Measurements from ENCODE around the gene FMO5. TPM values are rescaled to one million over a fixed set of nuclear protein-coding genes. Genes with fewer than 3 reads are reported as not detected.

The FMO5 gene
- total and polyA plus RNA-seq, 2 of the 13 experiments (the other 11 are each of a cell fraction or from before 2014, with no cell fraction given): 48.2 to 149 TPM

DNA sequence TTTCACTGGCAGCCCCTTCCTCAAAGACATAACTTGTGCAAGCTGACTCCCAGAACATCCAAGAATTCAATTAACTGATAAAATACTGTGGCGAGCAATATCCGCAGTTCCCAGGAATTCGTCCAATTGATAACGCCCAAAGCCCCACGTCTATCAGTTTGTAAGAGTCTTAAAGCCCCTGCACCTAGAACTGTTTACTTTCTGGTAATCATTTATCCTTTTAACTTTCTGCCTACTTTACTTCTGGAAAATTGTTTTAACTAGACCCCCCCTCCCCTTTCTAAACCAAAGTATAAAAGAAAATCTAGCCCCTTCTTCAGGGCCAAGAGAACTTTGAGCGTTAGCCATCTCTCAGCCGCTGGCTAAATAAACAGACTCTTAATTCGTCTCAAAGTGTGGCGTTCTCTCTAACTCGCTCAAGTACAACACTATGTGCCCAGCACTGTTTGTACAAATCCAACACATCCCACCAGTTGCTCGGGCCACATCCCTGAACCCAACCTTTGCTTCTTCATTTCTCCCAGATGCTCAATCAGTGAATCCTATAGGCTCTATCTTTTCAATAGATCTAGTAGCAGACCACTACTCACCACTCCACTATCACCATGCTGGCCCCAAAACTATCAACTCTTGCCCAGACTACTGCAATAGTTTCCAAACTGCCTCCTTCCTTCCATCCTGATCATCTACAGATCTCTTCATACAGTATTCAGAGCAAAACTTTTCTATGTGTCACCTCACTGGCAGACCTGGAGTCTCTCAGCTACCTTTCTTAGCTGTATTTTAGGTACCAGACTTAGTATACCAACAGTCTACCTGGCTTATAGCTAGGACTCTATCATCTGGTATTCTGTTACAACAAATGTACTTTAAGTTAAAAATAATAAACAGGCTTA lies 14.0 kb upstream of the FMO5 start (continued):
- TF ChIP-seq ZFP82 (CRISPR knock-in tag; IDR thresholded peaks at IDR 0.05; ENCODE audit: borderline replicate concordance) (0 out of 2 replicates have a peak, but pooled peaks have one; percentile 21), ZMYM4 (CRISPR knock-in tag; IDR thresholded peaks at IDR 0.05) (peak; percentile 68), ZNF614 (CRISPR knock-in tag; IDR thresholded peaks at IDR 0.05; ENCODE audit: borderline replicate concordance) (peak; percentile 68; the same call in 1 of the 2 replicates), ZNF34 (CRISPR knock-in tag; IDR thresholded peaks at IDR 0.05; ENCODE audit: borderline replicate concordance) (0 out of 2 replicates have a peak, but pooled peaks have one; percentile 6), PPARG (CRISPR knock-in tag; conservative IDR thresholded peaks at IDR 0.05) (peak; percentile 92), MIER3 (CRISPR knock-in tag; IDR thresholded peaks at IDR 0.05; ENCODE audit: borderline replicate concordance) (peak; percentile 41; the same call in 1 of the 2 replicates), CEBPG (CRISPR knock-in tag; IDR thresholded peaks at IDR 0.05) (peak; percentile 4; the same call in 1 of the 2 replicates), HOXA3 (CRISPR knock-in tag; IDR thresholded peaks at IDR 0.05) (peak; percentile 60), HMG20A (CRISPR knock-in tag; IDR thresholded peaks at IDR 0.05; ENCODE audit: borderline replicate concordance) (peak; percentile 39; the same call in 1 of the 2 replicates), ZNF720 (CRISPR knock-in tag; IDR thresholded peaks at IDR 0.05) (no peak), HNF4G (IDR thresholded peaks at IDR 0.05; ENCODE audit: borderline replicate concordance, low read depth, low read length) (peak; percentile 42; the same call in 1 of the 2 replicates), HNF4G (CRISPR knock-in tag; IDR thresholded peaks at IDR 0.05; ENCODE audit: borderline replicate concordance, low read depth) (0 out of 2 replicates have a peak, but pooled peaks have one; percentile 16), ELF3 (CRISPR knock-in tag; IDR thresholded peaks at IDR 0.05) (no peak; the same call in 1 of the 2 replicates), RARA (CRISPR knock-in tag; IDR thresholded peaks at IDR 0.05) (peak; percentile 78), ZNF652 (CRISPR knock-in tag; IDR thresholded peaks at IDR 0.05; ENCODE audit: borderline replicate concordance, low read depth) (peak; percentile 43; the same call in 1 of the 2 replicates), ZNF709 (CRISPR knock-in tag; IDR thresholded peaks at IDR 0.05) (no peak), KDM6A (CRISPR knock-in tag; IDR thresholded peaks at IDR 0.05; ENCODE audit: low read depth) (peak; percentile 62), ZSCAN21 (CRISPR knock-in tag; IDR thresholded peaks at IDR 0.05; ENCODE audit: borderline replicate concordance) (0 out of 2 replicates have a peak, but pooled peaks have one; percentile 22), SMARCC2 (IDR thresholded peaks at IDR 0.05) (no peak)
- TF ChIP-seq, protein P1, sequence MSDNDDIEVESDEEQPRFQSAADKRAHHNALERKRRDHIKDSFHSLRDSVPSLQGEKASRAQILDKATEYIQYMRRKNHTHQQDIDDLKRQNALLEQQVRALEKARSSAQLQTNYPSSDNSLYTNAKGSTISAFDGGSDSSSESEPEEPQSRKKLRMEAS (IDR thresholded peaks at IDR 0.05): peak; percentile 44; the same call in 1 of the 2 replicates
- TF ChIP-seq, protein P2, sequence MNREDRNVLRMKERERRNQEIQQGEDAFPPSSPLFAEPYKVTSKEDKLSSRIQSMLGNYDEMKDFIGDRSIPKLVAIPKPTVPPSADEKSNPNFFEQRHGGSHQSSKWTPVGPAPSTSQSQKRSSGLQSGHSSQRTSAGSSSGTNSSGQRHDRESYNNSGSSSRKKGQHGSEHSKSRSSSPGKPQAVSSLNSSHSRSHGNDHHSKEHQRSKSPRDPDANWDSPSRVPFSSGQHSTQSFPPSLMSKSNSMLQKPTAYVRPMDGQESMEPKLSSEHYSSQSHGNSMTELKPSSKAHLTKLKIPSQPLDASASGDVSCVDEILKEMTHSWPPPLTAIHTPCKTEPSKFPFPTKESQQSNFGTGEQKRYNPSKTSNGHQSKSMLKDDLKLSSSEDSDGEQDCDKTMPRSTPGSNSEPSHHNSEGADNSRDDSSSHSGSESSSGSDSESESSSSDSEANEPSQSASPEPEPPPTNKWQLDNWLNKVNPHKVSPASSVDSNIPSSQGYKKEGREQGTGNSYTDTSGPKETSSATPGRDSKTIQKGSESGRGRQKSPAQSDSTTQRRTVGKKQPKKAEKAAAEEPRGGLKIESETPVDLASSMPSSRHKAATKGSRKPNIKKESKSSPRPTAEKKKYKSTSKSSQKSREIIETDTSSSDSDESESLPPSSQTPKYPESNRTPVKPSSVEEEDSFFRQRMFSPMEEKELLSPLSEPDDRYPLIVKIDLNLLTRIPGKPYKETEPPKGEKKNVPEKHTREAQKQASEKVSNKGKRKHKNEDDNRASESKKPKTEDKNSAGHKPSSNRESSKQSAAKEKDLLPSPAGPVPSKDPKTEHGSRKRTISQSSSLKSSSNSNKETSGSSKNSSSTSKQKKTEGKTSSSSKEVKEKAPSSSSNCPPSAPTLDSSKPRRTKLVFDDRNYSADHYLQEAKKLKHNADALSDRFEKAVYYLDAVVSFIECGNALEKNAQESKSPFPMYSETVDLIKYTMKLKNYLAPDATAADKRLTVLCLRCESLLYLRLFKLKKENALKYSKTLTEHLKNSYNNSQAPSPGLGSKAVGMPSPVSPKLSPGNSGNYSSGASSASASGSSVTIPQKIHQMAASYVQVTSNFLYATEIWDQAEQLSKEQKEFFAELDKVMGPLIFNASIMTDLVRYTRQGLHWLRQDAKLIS (CRISPR knock-in tag; IDR thresholded peaks at IDR 0.05): peak; percentile 94
- TF ChIP-seq, protein P3, sequence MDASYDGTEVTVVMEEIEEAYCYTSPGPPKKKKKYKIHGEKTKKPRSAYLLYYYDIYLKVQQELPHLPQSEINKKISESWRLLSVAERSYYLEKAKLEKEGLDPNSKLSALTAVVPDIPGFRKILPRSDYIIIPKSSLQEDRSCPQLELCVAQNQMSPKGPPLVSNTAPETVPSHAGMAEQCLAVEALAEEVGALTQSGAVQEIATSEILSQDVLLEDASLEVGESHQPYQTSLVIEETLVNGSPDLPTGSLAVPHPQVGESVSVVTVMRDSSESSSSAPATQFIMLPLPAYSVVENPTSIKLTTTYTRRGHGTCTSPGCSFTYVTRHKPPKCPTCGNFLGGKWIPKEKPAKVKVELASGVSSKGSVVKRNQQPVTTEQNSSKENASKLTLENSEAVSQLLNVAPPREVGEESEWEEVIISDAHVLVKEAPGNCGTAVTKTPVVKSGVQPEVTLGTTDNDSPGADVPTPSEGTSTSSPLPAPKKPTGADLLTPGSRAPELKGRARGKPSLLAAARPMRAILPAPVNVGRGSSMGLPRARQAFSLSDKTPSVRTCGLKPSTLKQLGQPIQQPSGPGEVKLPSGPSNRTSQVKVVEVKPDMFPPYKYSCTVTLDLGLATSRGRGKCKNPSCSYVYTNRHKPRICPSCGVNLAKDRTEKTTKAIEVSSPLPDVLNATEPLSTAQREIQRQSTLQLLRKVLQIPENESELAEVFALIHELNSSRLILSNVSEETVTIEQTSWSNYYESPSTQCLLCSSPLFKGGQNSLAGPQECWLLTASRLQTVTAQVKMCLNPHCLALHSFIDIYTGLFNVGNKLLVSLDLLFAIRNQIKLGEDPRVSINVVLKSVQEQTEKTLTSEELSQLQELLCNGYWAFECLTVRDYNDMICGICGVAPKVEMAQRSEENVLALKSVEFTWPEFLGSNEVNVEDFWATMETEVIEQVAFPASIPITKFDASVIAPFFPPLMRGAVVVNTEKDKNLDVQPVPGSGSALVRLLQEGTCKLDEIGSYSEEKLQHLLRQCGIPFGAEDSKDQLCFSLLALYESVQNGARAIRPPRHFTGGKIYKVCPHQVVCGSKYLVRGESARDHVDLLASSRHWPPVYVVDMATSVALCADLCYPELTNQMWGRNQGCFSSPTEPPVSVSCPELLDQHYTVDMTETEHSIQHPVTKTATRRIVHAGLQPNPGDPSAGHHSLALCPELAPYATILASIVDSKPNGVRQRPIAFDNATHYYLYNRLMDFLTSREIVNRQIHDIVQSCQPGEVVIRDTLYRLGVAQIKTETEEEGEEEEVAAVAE (CRISPR knock-in tag; IDR thresholded peaks at IDR 0.05; ENCODE audit: borderline replicate concordance): peak; percentile 26; the same call in 1 of the 2 replicates

Data from HepG2 (cell line).